Mesodermal cell (in vitro differentiated cells): ENCODE results near the gene COL6A2.
"Not testable (repeated sequence)": the region's sequence is repeated elsewhere in the genome, so short reads cannot be mapped to it uniquely, and the experiment has no call there.

ENCODE experiments used
- H3K27ac ChIP-seq: 2 replicates; pipeline ENCODE4 v1.7.0; 2013; ENCODE audit warnings: mild to moderate bottlenecking, low read depth, low read length, moderate library complexity; ENCODE audit not compliant: severe bottlenecking
- H3K36me3 ChIP-seq: 2 replicates; pipeline ENCODE4 v1.7.1; 2013; ENCODE audit warnings: mild to moderate bottlenecking, low read length, moderate library complexity; ENCODE audit not compliant: control insufficient read depth, insufficient read depth
- H3K4me1 ChIP-seq: one replicate; pipeline ENCODE4 v1.7.1; 2013; ENCODE audit warnings: mild to moderate bottlenecking, low read length; ENCODE audit not compliant: insufficient read depth, control insufficient read depth, poor library complexity, severe bottlenecking
- H3K4me3 ChIP-seq: 2 replicates; pipeline ENCODE4 v1.7.0; 2013; ENCODE audit warnings: low read length, control low read depth, mild to moderate bottlenecking; ENCODE audit not compliant: insufficient read depth, poor library complexity, severe bottlenecking; ENCODE audit errors: extremely low read depth
- H3K9me3 ChIP-seq: 2 replicates; pipeline ENCODE4 v1.7.1; 2013; ENCODE audit warnings: mild to moderate bottlenecking, low read length, moderate library complexity; ENCODE audit not compliant: control insufficient read depth
- WGBS, 2 experiments: methylation state at CpG; one replicate each; pipeline ENCODE4 v1.1.5; 2013; ENCODE audit warnings: missing lambda C conversion rate in 2 of 2; ENCODE audit not compliant: insufficient coverage in 2 of 2; 5-methylcytosine and 5-hydroxymethylcytosine counted together

Gene COL6A2

GRCh38 chr21:46080171-46081021, 17.5 kb upstream of the COL6A2 start:
- WGBS, 2 experiments: 87 to 91% methylated on average over 27 of the region's 30 CpGs
- Histone ChIP-seq H3K4me1 (peaks cover 9% of the 10 kb centered on the region), H3K27ac (no peak overlapping the region), H3K4me3 (no peak overlapping the region), H3K9me3 (no peaks in the 10 kb centered on the region), H3K36me3 (no peaks in the 10 kb centered on the region)

- H3K36me3 ChIP-seq: no peaks in the 10 kb centered on the region
- peaks cover 9% of the 10 kb centered on the region for H3K4me1 ChIP-seq
- H3K4me3 ChIP-seq: no peak overlapping the region
- H3K9me3 ChIP-seq: no peaks in the 10 kb centered on the region
- WGBS, 2 experiments: 92 to 94% methylated on average over 36 to 38 of the region's 39 CpGs
- H3K27ac ChIP-seq: no peak overlapping the region
Measured at GRCh38 chr21:46081022-46081861, 16.7 kb upstream of the COL6A2 start.

GRCh38 chr21:46081862-46082712, 15.8 kb upstream of the COL6A2 start:
- no peaks in the 10 kb centered on the region for H3K36me3 ChIP-seq
- H3K27ac ChIP-seq: no peak overlapping the region
- H3K4me1 ChIP-seq: peaks cover 9% of the 10 kb centered on the region
- H3K9me3 ChIP-seq: peaks cover 1% of the 10 kb centered on the region
- WGBS, 2 experiments: 93 to 94% methylated on average over 32 of the region's 35 CpGs
- H3K4me3 ChIP-seq: no peak overlapping the region

GRCh38 chr21:46082713-46082962, 15.3 kb upstream of the COL6A2 start:
- H3K36me3 ChIP-seq: no peaks in the 10 kb centered on the region
- no peak overlapping the region for H3K4me3 ChIP-seq
- H3K4me1 ChIP-seq: peaks cover 9% of the 10 kb centered on the region
- 92 to 100% methylated on average over 2 of the region's 5 CpGs for WGBS, 2 experiments
- peaks cover 7% of the 10 kb centered on the region for H3K9me3 ChIP-seq
- H3K27ac ChIP-seq: no peak overlapping the region

GRCh38 chr21:46082963-46083790, 14.7 kb upstream of the COL6A2 start:
- peaks cover 12% of the 10 kb centered on the region for H3K9me3 ChIP-seq
- H3K36me3 ChIP-seq: no peaks in the 10 kb centered on the region
- H3K27ac ChIP-seq: no peak overlapping the region
- H3K4me3 ChIP-seq: no peak overlapping the region
- peaks cover 9% of the 10 kb centered on the region for H3K4me1 ChIP-seq
- WGBS, 2 experiments: 83 to 88% methylated on average over 30 to 34 of the region's 35 CpGs

GRCh38 chr21:46083791-46084561, 13.9 kb upstream of the COL6A2 start:
- Histone ChIP-seq H3K4me3 (no peak overlapping the region), H3K4me1 (peaks cover 9% of the 10 kb centered on the region), H3K36me3 (no peaks in the 10 kb centered on the region), H3K27ac (no peak overlapping the region), H3K9me3 (peaks cover 13% of the 10 kb centered on the region)
- 88 to 91% methylated on average over 28 of the region's 29 CpGs for WGBS, 2 experiments

- 94 to 99% methylated on average over 8 to 10 of the region's 10 CpGs for WGBS, 2 experiments
- H3K27ac ChIP-seq: no peak overlapping the region
Measured at GRCh38 chr21:46084709-46085108, 13.2 kb upstream of the COL6A2 start.

GRCh38 chr21:46085259-46085658, 12.7 kb upstream of the COL6A2 start:
- H3K9me3 ChIP-seq: peaks cover 13% of the 10 kb centered on the region
- H3K4me1 ChIP-seq, H3K27ac ChIP-seq, H3K4me3 ChIP-seq, H3K36me3 ChIP-seq: not testable (repeated sequence)
- 62% methylated on average over 2 of the region's 5 CpGs; no CpG with 5 or more reads in 1 of the 2 experiments for WGBS, 2 experiments

More at GRCh38 chr21:46084709-46085108, 13.2 kb upstream of the COL6A2 start:
- no peaks in the 10 kb centered on the region for H3K36me3 ChIP-seq
- peaks cover 13% of the 10 kb centered on the region for H3K9me3 ChIP-seq
- peaks cover 4% of the 10 kb centered on the region for H3K4me1 ChIP-seq
- no peak overlapping the region for H3K4me3 ChIP-seq

GRCh38 chr21:46087641-46088040, 10.3 kb upstream of the COL6A2 start:
- no CpG with 5 or more reads among the region's 1 CpG for WGBS, 2 experiments
- H3K4me3 ChIP-seq: no peak overlapping the region
- H3K4me1 ChIP-seq: peaks cover 3% of the 10 kb centered on the region
- no peak overlapping the region for H3K27ac ChIP-seq
- peaks cover 18% of the 10 kb centered on the region for H3K9me3 ChIP-seq
- H3K36me3 ChIP-seq: no peaks in the 10 kb centered on the region
